ENCODE data around the gene TBC1D1.

The TBC1D1 gene

DNA sequence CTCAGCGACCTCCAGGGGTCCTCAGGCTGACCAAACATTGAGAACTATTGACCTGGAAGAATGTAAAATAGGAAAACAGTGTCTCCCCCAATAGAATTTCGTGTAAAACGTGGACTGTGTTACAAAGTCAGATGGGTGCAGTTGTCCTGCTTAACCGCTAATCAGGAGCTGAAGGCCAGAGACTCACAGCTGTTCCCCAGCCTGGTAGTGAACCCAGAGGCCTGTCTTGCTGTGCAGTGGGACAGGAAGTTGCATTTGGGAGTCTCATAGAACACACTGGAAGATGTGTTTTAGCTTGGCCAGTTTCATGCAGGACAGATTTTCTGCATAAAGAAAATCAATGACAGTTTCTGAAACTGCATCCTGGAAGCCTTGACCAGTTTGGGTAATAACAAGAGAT, 220.8 kb downstream of the TBC1D1 start:
- Histone ChIP-seq H3K79me2 (ENCODE audit: low read length) (peaks cover 13% of the 10 kb centered on the region), H3K9me3 (replicated peaks; ENCODE audit: insufficient read depth, low read length) (no peaks in the 10 kb centered on the region), H3K9ac (ENCODE audit: low read length) (no peak overlapping the region)

DNA sequence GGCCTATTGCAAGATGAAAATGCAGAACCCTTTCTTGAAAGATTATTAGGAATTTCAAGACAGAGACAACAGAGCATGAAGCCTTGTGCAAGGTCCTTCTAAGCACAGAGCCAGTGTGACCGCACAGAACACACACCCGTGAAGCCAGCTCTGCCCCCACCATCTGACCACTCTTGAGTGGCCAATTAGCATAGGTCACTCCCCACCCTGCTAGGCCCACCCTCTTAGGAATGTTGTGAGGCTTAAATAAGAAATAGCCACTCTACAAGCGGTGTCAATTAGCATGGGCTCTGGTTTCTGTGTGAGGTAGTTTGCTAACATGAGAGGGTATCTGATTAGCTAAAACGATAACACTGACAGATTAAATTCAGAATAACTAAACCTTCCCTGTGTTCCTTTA, 222.2 kb downstream of the TBC1D1 start:
- H3K9me2 ChIP-seq (replicated peaks; ENCODE audit: insufficient read depth, low read length), result no peaks in the 10 kb centered on the region
- peaks cover 10% of the 10 kb centered on the region for H3F3A ChIP-seq (ENCODE audit: insufficient read depth, low read length)
- no peak overlapping the region for H3K4me3 ChIP-seq (ENCODE audit: low read length)
- H3K4me1 ChIP-seq (ENCODE audit: low read length), result peaks cover 19% of the 10 kb centered on the region
- no peaks in the 10 kb centered on the region for H3K9me3 ChIP-seq (replicated peaks; ENCODE audit: insufficient read depth, low read length)
- peaks cover 13% of the 10 kb centered on the region for H3K79me2 ChIP-seq (ENCODE audit: low read length)
- TF ChIP-seq, protein P1, sequence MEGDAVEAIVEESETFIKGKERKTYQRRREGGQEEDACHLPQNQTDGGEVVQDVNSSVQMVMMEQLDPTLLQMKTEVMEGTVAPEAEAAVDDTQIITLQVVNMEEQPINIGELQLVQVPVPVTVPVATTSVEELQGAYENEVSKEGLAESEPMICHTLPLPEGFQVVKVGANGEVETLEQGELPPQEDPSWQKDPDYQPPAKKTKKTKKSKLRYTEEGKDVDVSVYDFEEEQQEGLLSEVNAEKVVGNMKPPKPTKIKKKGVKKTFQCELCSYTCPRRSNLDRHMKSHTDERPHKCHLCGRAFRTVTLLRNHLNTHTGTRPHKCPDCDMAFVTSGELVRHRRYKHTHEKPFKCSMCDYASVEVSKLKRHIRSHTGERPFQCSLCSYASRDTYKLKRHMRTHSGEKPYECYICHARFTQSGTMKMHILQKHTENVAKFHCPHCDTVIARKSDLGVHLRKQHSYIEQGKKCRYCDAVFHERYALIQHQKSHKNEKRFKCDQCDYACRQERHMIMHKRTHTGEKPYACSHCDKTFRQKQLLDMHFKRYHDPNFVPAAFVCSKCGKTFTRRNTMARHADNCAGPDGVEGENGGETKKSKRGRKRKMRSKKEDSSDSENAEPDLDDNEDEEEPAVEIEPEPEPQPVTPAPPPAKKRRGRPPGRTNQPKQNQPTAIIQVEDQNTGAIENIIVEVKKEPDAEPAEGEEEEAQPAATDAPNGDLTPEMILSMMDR (IDR thresholded peaks at IDR 0.05; ENCODE audit: low read length), result no peak
- TF ChIP-seq EZH2phosphoT487 (IDR thresholded peaks at IDR 0.05; ENCODE audit: low read length), result no peak
- no peak for TF ChIP-seq EZH2 (optimal IDR thresholded peaks at IDR 0.05; ENCODE audit: low read depth, low read length)
- no peak overlapping the region for H3K4me2 ChIP-seq (ENCODE audit: low read depth, low read length)
- H2AFZ ChIP-seq (ENCODE audit: low read length), result no peak overlapping the region
- no peaks in the 10 kb centered on the region for H4K20me1 ChIP-seq (ENCODE audit: insufficient read depth, low read length)
- H3K27ac ChIP-seq (ENCODE audit: low read length), result no peak overlapping the region
- 0 out of 2 replicates have a peak, but pooled peaks cover 4% of the 10 kb centered on the region for H3K36me3 ChIP-seq (replicated peaks; ENCODE audit: insufficient read depth, low read length)
- no peak overlapping the region for H3K9ac ChIP-seq (ENCODE audit: low read length)
- DNase-seq, result no peak
- no peaks in the 10 kb centered on the region for H3K27me3 ChIP-seq (replicated peaks; ENCODE audit: insufficient read depth, low read length)

More for the DNA sequence above, 220.8 kb downstream of the TBC1D1 start:
- no peak overlapping the region for H3K4me3 ChIP-seq (ENCODE audit: low read length)
- TF ChIP-seq, protein P1 (IDR thresholded peaks at IDR 0.05; ENCODE audit: low read length), result no peak
- no peak for TF ChIP-seq EZH2 (optimal IDR thresholded peaks at IDR 0.05; ENCODE audit: low read depth, low read length)
- no peak for TF ChIP-seq EZH2phosphoT487 (IDR thresholded peaks at IDR 0.05; ENCODE audit: low read length)
- no peak overlapping the region for H3K4me2 ChIP-seq (ENCODE audit: low read depth, low read length)
- H3F3A ChIP-seq (ENCODE audit: insufficient read depth, low read length), result peaks cover 10% of the 10 kb centered on the region
- H3K4me1 ChIP-seq (ENCODE audit: low read length), result peaks cover 21% of the 10 kb centered on the region
- no peak overlapping the region for H2AFZ ChIP-seq (ENCODE audit: low read length)
- H3K27ac ChIP-seq (ENCODE audit: low read length), result peak overlapping the region; percentile 49; the same call in 1 of the 2 replicates
- H3K36me3 ChIP-seq (replicated peaks; ENCODE audit: insufficient read depth, low read length), result no peaks in the 10 kb centered on the region
- no peaks in the 10 kb centered on the region for H3K27me3 ChIP-seq (replicated peaks; ENCODE audit: insufficient read depth, low read length)
- peak; percentile 56 for DNase-seq
- H4K20me1 ChIP-seq (ENCODE audit: insufficient read depth, low read length), result no peaks in the 10 kb centered on the region
- no peaks in the 10 kb centered on the region for H3K9me2 ChIP-seq (replicated peaks; ENCODE audit: insufficient read depth, low read length)

DNA sequence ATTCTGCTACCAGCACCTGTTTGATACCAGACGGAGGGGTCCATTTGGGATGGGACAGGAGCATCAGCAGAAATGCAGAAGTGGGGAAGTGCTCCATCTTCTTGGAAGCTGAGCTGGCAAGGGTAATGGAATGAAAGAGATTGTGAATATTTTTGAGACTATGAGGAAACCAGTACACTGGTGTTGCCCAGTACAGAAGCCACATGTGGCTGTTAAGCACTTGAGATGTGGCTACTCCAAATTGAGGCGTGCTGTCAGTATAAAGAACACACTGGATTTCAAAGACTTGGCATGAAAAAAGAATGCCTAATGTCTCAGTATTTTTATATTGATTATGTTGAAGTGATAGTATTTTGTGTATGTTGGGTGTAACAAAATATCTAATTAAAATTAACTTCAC, 222.7 kb downstream of the TBC1D1 start:
- Histone ChIP-seq H3K4me1 (ENCODE audit: low read length) (peaks cover 19% of the 10 kb centered on the region), H3K9ac (ENCODE audit: low read length) (no peak overlapping the region), H3K9me2 (replicated peaks; ENCODE audit: insufficient read depth, low read length) (no peaks in the 10 kb centered on the region), H3K79me2 (ENCODE audit: low read length) (peaks cover 13% of the 10 kb centered on the region), H3K27me3 (replicated peaks; ENCODE audit: insufficient read depth, low read length) (no peaks in the 10 kb centered on the region), H3F3A (ENCODE audit: insufficient read depth, low read length) (peaks cover 10% of the 10 kb centered on the region), H2AFZ (ENCODE audit: low read length) (no peak overlapping the region), H3K4me3 (ENCODE audit: low read length) (no peak overlapping the region), H3K36me3 (replicated peaks; ENCODE audit: insufficient read depth, low read length) (0 out of 2 replicates have a peak, but pooled peaks cover 4% of the 10 kb centered on the region), H3K27ac (ENCODE audit: low read length) (no peak overlapping the region), H3K9me3 (replicated peaks; ENCODE audit: insufficient read depth, low read length) (no peaks in the 10 kb centered on the region), H4K20me1 (ENCODE audit: insufficient read depth, low read length) (no peaks in the 10 kb centered on the region), H3K4me2 (ENCODE audit: low read depth, low read length) (no peak overlapping the region)
- DNase-seq, result no peak
- TF ChIP-seq, protein P1 (IDR thresholded peaks at IDR 0.05; ENCODE audit: low read length), result no peak
- TF ChIP-seq EZH2 (optimal IDR thresholded peaks at IDR 0.05; ENCODE audit: low read depth, low read length), result no peak

Measured in MM.1S (cell line).